ENCODE measurements around the gene ADGRV1. TPM values are rescaled to one million over a fixed set of nuclear protein-coding genes. Genes with fewer than 3 reads are reported as not detected.

The ADGRV1 gene
- total RNA-seq, 1 donor, result 0.43 TPM

DNA sequence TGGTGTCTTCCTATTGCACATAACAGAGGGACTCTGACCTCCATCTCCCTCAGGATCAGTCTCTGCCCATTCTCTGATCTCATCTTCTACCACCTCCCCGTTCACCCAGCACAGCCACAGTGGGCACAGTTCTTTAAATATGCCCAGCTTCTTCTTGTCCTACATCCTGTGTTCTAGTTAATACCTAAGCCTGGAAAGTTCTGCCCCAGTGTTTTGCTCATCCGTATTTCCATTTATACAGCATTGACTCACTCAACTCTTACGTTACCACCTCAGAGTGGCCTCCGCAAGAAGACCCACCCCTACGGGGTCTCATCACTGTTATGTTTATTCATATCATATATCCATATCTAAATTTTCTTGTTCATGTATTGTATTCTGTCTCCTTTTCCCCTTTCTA, 315.5 kb downstream of the ADGRV1 start:
- TF ChIP-seq, protein P1, sequence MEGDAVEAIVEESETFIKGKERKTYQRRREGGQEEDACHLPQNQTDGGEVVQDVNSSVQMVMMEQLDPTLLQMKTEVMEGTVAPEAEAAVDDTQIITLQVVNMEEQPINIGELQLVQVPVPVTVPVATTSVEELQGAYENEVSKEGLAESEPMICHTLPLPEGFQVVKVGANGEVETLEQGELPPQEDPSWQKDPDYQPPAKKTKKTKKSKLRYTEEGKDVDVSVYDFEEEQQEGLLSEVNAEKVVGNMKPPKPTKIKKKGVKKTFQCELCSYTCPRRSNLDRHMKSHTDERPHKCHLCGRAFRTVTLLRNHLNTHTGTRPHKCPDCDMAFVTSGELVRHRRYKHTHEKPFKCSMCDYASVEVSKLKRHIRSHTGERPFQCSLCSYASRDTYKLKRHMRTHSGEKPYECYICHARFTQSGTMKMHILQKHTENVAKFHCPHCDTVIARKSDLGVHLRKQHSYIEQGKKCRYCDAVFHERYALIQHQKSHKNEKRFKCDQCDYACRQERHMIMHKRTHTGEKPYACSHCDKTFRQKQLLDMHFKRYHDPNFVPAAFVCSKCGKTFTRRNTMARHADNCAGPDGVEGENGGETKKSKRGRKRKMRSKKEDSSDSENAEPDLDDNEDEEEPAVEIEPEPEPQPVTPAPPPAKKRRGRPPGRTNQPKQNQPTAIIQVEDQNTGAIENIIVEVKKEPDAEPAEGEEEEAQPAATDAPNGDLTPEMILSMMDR (IDR thresholded peaks at IDR 0.05; ENCODE audit: insufficient read depth, low read depth, low read length), result no peak
- no peak overlapping the region for H3K4me3 ChIP-seq (ENCODE audit: low read depth, low read length)
- DNase-seq (ENCODE audit: low read depth), result no peak

DNA sequence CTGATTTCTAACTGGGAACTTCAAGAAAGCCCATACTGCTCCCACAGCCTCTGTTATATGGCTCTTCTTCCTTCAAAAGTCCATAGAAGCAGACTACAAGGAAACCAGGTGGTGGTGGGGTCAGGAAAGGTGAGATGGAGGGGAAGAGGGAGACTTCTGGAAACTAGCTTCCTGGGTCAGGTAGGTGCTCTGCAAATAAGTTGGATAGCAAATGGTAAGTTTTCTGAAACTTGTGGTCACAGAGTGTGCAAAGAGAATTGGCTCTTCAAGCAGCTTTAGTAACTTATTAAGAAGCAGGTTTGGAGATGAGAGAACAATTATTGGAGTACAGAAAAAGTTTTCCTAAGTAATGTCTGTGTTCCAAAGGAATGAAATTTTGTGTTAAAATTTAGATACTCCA, 316.9 kb downstream of the ADGRV1 start:
- DNase-seq (ENCODE audit: low read depth), result no peak
- no peak overlapping the region for H3K4me3 ChIP-seq (ENCODE audit: low read depth, low read length)
- TF ChIP-seq, protein P1 (IDR thresholded peaks at IDR 0.05; ENCODE audit: insufficient read depth, low read depth, low read length), result no peak

DNA sequence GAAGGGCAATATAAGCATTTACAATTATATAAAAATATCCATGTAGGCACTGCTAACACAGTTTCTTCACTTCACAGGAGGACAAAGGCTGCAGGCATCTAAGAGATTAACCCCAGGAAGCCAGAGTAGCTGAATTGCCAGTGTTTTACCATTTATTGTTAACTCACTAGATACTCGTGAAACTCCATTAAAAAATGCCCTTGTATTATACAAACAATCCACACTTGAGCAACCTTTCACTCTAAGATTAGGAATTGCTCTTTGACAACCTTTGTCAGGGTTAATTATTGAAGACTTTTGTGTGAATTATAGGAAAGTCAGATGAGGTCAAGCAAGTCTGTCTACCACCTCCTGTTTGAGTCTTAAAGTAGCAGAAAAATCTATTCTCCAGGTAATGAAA, 317.8 kb downstream of the ADGRV1 start:
- no peak for DNase-seq (ENCODE audit: low read depth)
- no peak overlapping the region for H3K4me3 ChIP-seq (ENCODE audit: low read depth, low read length)
- TF ChIP-seq, protein P1 (IDR thresholded peaks at IDR 0.05; ENCODE audit: insufficient read depth, low read depth, low read length), result no peak

DNA sequence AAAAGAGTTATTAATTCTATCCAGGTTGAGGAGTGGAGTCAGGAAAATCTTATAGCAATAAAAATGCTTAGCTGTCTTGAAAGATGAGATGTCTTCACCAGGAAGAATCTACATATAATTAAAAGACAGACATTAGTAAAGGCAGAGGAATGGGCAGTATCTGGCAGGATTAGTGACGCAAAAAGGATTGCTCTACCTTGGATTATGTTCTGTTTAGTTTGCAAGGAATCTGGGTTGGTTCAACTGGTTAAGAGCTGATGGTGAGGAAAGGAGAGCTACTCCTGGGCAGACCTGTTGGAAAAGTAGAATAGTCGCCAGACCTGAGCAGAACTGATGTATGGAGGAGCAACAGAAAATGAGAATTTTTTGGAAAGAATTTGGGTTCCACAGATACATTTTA, 318.5 kb downstream of the ADGRV1 start:
- TF ChIP-seq, protein P1 (IDR thresholded peaks at IDR 0.05; ENCODE audit: insufficient read depth, low read depth, low read length), result no peak
- H3K4me3 ChIP-seq (ENCODE audit: low read depth, low read length), result no peak overlapping the region
- DNase-seq (ENCODE audit: low read depth), result no peak

DNA sequence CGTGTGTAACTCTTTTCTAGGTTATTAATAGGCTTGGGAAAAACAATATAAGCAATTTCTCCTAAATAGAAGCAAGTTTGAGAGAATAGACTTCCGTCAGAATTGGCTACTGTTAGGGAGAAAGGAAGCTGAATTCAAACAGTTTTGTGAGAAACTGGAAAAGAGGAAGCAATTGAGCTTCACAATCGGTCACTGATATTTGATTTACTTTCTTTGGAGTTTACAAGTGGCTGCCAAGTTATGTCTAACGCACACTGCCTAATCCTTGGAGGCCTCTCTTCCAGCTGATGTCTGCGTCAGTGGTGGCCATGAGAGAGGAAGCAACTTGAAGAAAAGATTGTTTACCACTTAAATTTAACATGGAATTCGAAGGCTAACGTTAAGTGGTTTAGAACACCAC, 319.5 kb downstream of the ADGRV1 start:
- H3K4me3 ChIP-seq (ENCODE audit: low read depth, low read length), result no peak overlapping the region
- DNase-seq (ENCODE audit: low read depth), result peak; percentile 11
- TF ChIP-seq, protein P1 (IDR thresholded peaks at IDR 0.05; ENCODE audit: insufficient read depth, low read depth, low read length), result no peak

DNA sequence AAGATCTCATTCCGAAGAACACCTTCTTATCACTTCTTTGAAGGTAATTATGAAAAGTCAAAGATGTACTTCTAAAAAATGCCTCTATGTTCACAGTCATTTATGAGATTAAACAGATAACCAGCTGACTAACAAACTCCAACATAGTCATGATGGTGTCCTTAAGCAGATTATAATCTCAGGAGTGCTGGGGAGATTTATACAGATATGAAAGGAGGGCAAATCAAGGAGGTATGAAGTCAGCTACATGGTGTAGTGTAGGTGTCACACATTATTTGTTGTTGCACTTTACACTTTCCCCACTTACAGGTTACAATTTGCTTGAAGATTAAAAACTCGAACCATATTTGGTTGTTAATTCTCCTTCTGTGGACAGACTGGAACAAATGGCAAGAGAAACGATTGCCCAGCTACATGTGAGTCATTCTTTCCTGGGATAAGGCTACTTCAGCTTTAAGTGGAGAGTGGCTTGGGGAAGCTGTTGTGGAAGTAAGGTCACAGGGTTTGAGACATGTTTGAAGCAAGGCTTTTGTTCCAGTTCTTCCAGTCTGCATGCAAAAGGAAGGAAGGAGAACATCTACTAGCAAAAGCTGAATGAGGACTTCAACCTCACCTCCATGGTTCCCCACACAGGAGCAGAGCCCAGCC, 320.1 kb downstream of the ADGRV1 start:
- H3K4me3 ChIP-seq (ENCODE audit: low read depth, low read length), result no peak overlapping the region
- peak; percentile 6 for DNase-seq (ENCODE audit: low read depth)
- TF ChIP-seq, protein P1 (IDR thresholded peaks at IDR 0.05; ENCODE audit: insufficient read depth, low read depth, low read length), result no peak

DNA sequence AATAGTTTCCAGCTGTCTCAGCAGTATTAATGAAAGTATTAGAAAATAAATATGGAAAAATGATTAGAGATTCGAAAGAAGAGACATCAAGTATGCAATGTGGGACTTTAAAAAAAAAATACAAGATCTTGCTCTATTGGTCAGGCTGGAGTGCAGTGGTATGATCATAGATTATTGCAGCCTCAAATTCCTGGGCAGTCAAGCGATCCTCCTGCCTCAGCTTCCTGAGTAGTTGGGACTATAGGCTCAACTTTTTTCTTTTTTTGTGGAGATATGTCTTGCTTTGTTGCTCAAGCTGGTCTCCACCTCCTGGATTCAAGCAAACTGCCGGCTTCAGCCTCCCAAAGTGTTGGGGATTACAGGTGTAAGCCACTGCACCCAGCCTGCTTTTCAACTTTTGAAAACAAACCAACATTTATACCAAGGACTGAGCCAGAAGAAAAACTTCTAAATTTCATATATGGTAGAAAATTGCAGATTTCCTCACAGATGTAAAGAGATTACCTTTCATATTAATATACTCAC, 323.1 kb downstream of the ADGRV1 start:
- no peak for DNase-seq (ENCODE audit: low read depth)
- TF ChIP-seq, protein P1 (IDR thresholded peaks at IDR 0.05; ENCODE audit: insufficient read depth, low read depth, low read length), result no peak
- H3K4me3 ChIP-seq (ENCODE audit: low read depth, low read length), result no peak overlapping the region

All from fibroblast of villous mesenchyme (primary cell).